Karpas-422 (cell line): ENCODE measurements around the gene HIVEP3. TPM values are rescaled to one million over a fixed set of nuclear protein-coding genes. Genes with fewer than 3 reads are reported as not detected.

Source experiments
- DNase-seq: peaks from one replicate; pipeline ENCODE4 v3.0.0-alpha.2; 2015
- H2AFZ ChIP-seq: fragments of 200-600 bp; sonication (generic); 2 replicates; pipeline ENCODE4 v1.6.1; 2014; ENCODE audit warnings: antibody characterized with exemption, low read length, mixed read lengths
- H3K27ac ChIP-seq: fragments of 200-600 bp; sonication (generic); 2 replicates; pipeline ENCODE4 v1.5.1; 2014; ENCODE audit warnings: mild to moderate bottlenecking, low read length, moderate library complexity
- H3K27me3 ChIP-seq: fragments of 200-600 bp; sonication (generic); 2 replicates; pipeline ENCODE4 v1.6.1; 2014; ENCODE audit warnings: low read length, mixed read lengths
- H3K36me3 ChIP-seq: fragments of 200-600 bp; sonication (generic); 2 replicates; pipeline ENCODE4 v1.6.1; 2014; ENCODE audit warnings: low read length, mixed read lengths; ENCODE audit not compliant: insufficient read depth
- H3K4me1 ChIP-seq: fragments of 200-600 bp; sonication (generic); 2 replicates; pipeline ENCODE4 v1.6.1; 2014; ENCODE audit warnings: mild to moderate bottlenecking, low read length, mixed read lengths
- H3K4me2 ChIP-seq: fragments of 200-600 bp; sonication (generic); 2 replicates; pipeline ENCODE4 v1.6.1; 2014; ENCODE audit warnings: low read length, low read depth, mild to moderate bottlenecking; ENCODE audit not compliant: poor library complexity, severe bottlenecking
- H3K4me3 ChIP-seq: fragments of 200-600 bp; sonication (generic); 2 replicates; pipeline ENCODE4 v1.5.1; 2014; ENCODE audit warnings: mild to moderate bottlenecking, antibody characterized with exemption, low read length, mixed read lengths
- H3K79me2 ChIP-seq: fragments of 200-600 bp; sonication (generic); 2 replicates; pipeline ENCODE4 v1.6.1; 2014; ENCODE audit warnings: mild to moderate bottlenecking, low read length, mixed read lengths
- H3K9ac ChIP-seq: fragments of 200-600 bp; sonication (generic); 2 replicates; pipeline ENCODE4 v1.6.0; 2014; ENCODE audit warnings: low read length
- H3K9me2 ChIP-seq: fragments of 200-600 bp; sonication (generic), shearing (Covaris generic); replicated peaks from 2 replicates; pipeline ENCODE4 v1.6.0; 2014; ENCODE audit warnings: mild to moderate bottlenecking, low read length, moderate library complexity; ENCODE audit not compliant: insufficient read depth
- H3K9me3 ChIP-seq: fragments of 300-700, 200-600 bp; sonication (generic); 2 replicates; pipeline ENCODE4 v1.6.1; 2014; ENCODE audit warnings: low read length, mixed read lengths
- H4K20me1 ChIP-seq: fragments of 200-600 bp; sonication (generic); 2 replicates; pipeline ENCODE4 v1.6.1; 2014; ENCODE audit warnings: mild to moderate bottlenecking, antibody characterized with exemption, low read length, low read depth; ENCODE audit not compliant: insufficient read depth
- total RNA-seq: library from RNA; depleted of rRNA; stranded (reverse); fragments of >200 nt; shearing (Covaris generic); gene quantifications from 2 replicates; pipeline ENCODE4 v1.2.3, GENCODE V29; 2014; ENCODE audit warnings: low replicate concordance

Gene HIVEP3
- total RNA-seq, 1 experiment from 2014 or later, result 1.3 TPM

GRCh38 chr1:41738006-41738405 is 180.7 kb downstream of the HIVEP3 start:
- H3K36me3 ChIP-seq, result no peaks in the 10 kb centered on the region
- H3K9me2 ChIP-seq, result no peaks in the 10 kb centered on the region
- H3K79me2 ChIP-seq, result no peaks in the 10 kb centered on the region
- no peak overlapping the region for H3K27ac ChIP-seq
- H3K9me3 ChIP-seq, result no peaks in the 10 kb centered on the region
- peak overlapping the region; percentile 74 for H3K4me2 ChIP-seq
- DNase-seq, result no peak
- H3K27me3 ChIP-seq, result no peaks in the 10 kb centered on the region; the same call in 1 of the 2 replicates
- peaks cover 46% of the 10 kb centered on the region for H3K4me1 ChIP-seq
- no peak overlapping the region for H3K9ac ChIP-seq
- no peaks in the 10 kb centered on the region for H4K20me1 ChIP-seq
- H2AFZ ChIP-seq, result no peak overlapping the region
- no peak overlapping the region for H3K4me3 ChIP-seq

- no peak for DNase-seq
- Histone ChIP-seq H3K9me2 (no peaks in the 10 kb centered on the region), H3K36me3 (no peaks in the 10 kb centered on the region), H3K9ac (no peak overlapping the region), H3K4me2 (no peak overlapping the region), H3K4me1 (peaks cover 46% of the 10 kb centered on the region), H2AFZ (no peak overlapping the region), H3K4me3 (no peak overlapping the region), H3K27ac (no peak overlapping the region), H4K20me1 (no peaks in the 10 kb centered on the region), H3K9me3 (no peaks in the 10 kb centered on the region), H3K79me2 (no peaks in the 10 kb centered on the region), H3K27me3 (no peaks in the 10 kb centered on the region; the same call in 1 of the 2 replicates)
These were observed 183.0 kb downstream of the HIVEP3 start for GRCh38 chr1:41735631-41736260.

DNA sequence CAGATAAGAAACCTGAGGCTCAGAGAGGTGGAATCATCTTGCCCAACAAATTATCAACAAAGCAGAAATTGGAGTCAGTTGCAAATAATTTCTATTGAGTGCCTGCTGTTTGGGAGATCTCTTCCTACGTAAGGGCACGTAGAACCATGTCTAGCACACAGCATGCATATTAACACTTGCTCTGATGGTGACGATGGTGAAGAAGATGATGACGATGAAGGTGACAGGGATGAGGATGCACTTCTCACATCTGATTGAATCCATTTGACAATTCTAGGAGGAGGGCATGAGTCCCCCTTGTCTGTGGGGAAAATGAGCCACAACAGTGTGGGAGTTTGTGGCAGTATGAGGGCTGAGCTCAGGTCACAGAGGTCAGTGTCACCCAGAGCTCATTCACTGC is 183.6 kb downstream of the HIVEP3 start:
- H2AFZ ChIP-seq, result no peak overlapping the region
- H3K79me2 ChIP-seq, result no peaks in the 10 kb centered on the region

GRCh38 chr1:41734201-41734970 is 184.3 kb downstream of the HIVEP3 start:
- H3K9me3 ChIP-seq, result no peaks in the 10 kb centered on the region
- no peaks in the 10 kb centered on the region for H3K27me3 ChIP-seq
- no peaks in the 10 kb centered on the region for H4K20me1 ChIP-seq
- H2AFZ ChIP-seq, result no peak overlapping the region
- no peak overlapping the region for H3K9ac ChIP-seq
- no peak overlapping the region for H3K4me3 ChIP-seq
- no peak overlapping the region for H3K4me2 ChIP-seq
- H3K36me3 ChIP-seq, result no peaks in the 10 kb centered on the region
- no peaks in the 10 kb centered on the region for H3K9me2 ChIP-seq
- no peaks in the 10 kb centered on the region for H3K79me2 ChIP-seq
- no peak overlapping the region for H3K27ac ChIP-seq
- peaks cover 46% of the 10 kb centered on the region for H3K4me1 ChIP-seq
- DNase-seq, result no peak

More for the DNA sequence above, 183.6 kb downstream of the HIVEP3 start:
- H3K4me2 ChIP-seq, result no peak overlapping the region
- no peaks in the 10 kb centered on the region for H3K9me3 ChIP-seq
- no peaks in the 10 kb centered on the region for H3K9me2 ChIP-seq
- peaks cover 46% of the 10 kb centered on the region for H3K4me1 ChIP-seq
- H4K20me1 ChIP-seq, result no peaks in the 10 kb centered on the region
- no peaks in the 10 kb centered on the region for H3K36me3 ChIP-seq
- no peak overlapping the region for H3K9ac ChIP-seq
- H3K4me3 ChIP-seq, result no peak overlapping the region
- DNase-seq, result no peak
- H3K27ac ChIP-seq, result no peak overlapping the region
- no peaks in the 10 kb centered on the region for H3K27me3 ChIP-seq

GRCh38 chr1:41733725-41734124 is 185.0 kb downstream of the HIVEP3 start:
- DNase-seq, result no peak
- Histone ChIP-seq H3K4me3 (no peak overlapping the region), H2AFZ (no peak overlapping the region), H4K20me1 (no peaks in the 10 kb centered on the region), H3K9me2 (no peaks in the 10 kb centered on the region), H3K9ac (no peak overlapping the region), H3K4me2 (no peak overlapping the region), H3K27ac (no peak overlapping the region), H3K9me3 (no peaks in the 10 kb centered on the region), H3K79me2 (no peaks in the 10 kb centered on the region), H3K4me1 (peaks cover 46% of the 10 kb centered on the region), H3K36me3 (no peaks in the 10 kb centered on the region), H3K27me3 (no peaks in the 10 kb centered on the region)

- H3K27me3 ChIP-seq, result no peaks in the 10 kb centered on the region
- peaks cover 46% of the 10 kb centered on the region for H3K4me1 ChIP-seq
- no peak overlapping the region for H3K9ac ChIP-seq
- H3K4me3 ChIP-seq, result no peak overlapping the region
- H3K79me2 ChIP-seq, result no peaks in the 10 kb centered on the region
- no peaks in the 10 kb centered on the region for H3K9me3 ChIP-seq
- no peak for DNase-seq
- H3K9me2 ChIP-seq, result no peaks in the 10 kb centered on the region
- H4K20me1 ChIP-seq, result no peaks in the 10 kb centered on the region
- H3K4me2 ChIP-seq, result no peak overlapping the region
- H3K36me3 ChIP-seq, result no peaks in the 10 kb centered on the region
- H2AFZ ChIP-seq, result no peak overlapping the region
- H3K27ac ChIP-seq, result no peak overlapping the region
These were observed 185.7 kb downstream of the HIVEP3 start for GRCh38 chr1:41733021-41733420.

- Histone ChIP-seq H3K79me2 (no peaks in the 10 kb centered on the region), H3K9ac (no peak overlapping the region), H3K4me1 (peaks cover 57% of the 10 kb centered on the region), H3K9me3 (no peaks in the 10 kb centered on the region), H3K27ac (no peak overlapping the region), H3K4me3 (no peak overlapping the region), H2AFZ (no peak overlapping the region), H4K20me1 (no peaks in the 10 kb centered on the region), H3K9me2 (no peaks in the 10 kb centered on the region), H3K27me3 (no peaks in the 10 kb centered on the region), H3K4me2 (no peak overlapping the region), H3K36me3 (no peaks in the 10 kb centered on the region)
- DNase-seq, result no peak
These were observed 187.1 kb downstream of the HIVEP3 start for GRCh38 chr1:41731516-41732030.

DNA sequence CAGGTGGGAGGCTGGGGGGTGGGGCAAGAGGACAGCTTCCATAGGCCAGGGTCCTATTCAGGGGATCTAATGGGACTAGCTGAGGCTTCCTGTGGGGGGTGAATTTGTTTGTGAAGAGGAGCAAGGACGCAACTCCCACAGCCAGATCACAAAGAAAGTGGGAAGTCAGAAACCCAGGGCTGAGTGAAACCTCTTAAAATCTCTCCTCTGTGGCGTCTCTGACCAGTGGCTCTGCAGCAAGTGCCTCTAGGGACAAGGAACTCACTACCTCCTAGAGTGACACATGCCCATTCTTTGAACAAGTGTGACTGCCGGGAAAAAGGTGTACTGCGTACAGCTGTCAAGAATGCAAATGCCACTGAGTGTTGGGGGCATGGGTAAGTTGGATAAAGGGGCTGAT is 187.9 kb downstream of the HIVEP3 start:
- H3K27me3 ChIP-seq, result no peaks in the 10 kb centered on the region
- H3K4me1 ChIP-seq, result peaks cover 64% of the 10 kb centered on the region
- H3K36me3 ChIP-seq, result no peaks in the 10 kb centered on the region
- H3K9me2 ChIP-seq, result no peaks in the 10 kb centered on the region
- no peak overlapping the region for H2AFZ ChIP-seq
- no peak for DNase-seq
- no peaks in the 10 kb centered on the region for H3K79me2 ChIP-seq
- no peak overlapping the region for H3K4me2 ChIP-seq
- H3K4me3 ChIP-seq, result no peak overlapping the region
- H3K9me3 ChIP-seq, result no peaks in the 10 kb centered on the region
- no peak overlapping the region for H3K27ac ChIP-seq
- H4K20me1 ChIP-seq, result no peaks in the 10 kb centered on the region
- H3K9ac ChIP-seq, result no peak overlapping the region
